Erythroblast (primary cell): Measurements from ENCODE around the gene DDX11.
"Not testable (repeated sequence)": the region's sequence is repeated elsewhere in the genome, so short reads cannot be mapped to it uniquely, and the experiment has no call there.

ENCODE experiments used
- GATA1 ChIP-seq: IDR thresholded peaks from 2 replicates; pipeline ENCODE4 v1.6.1; 2011; ENCODE audit warnings: low read depth, mild to moderate bottlenecking, control low read depth, low read length, moderate library complexity
- POLR2A ChIP-seq: IDR thresholded peaks from 2 replicates; pipeline ENCODE4 v1.6.1; 2011; ENCODE audit warnings: mild to moderate bottlenecking, low read length

GRCh38 chr12:31091629-31092028, 18.0 kb downstream of the DDX11 start:
- TF ChIP-seq POLR2A, GATA1: not testable (repeated sequence)
